Activated T-helper 2 cell treated with anti-CD3 and anti-CD28 coated beads, Interferon-gamma antibody, Interleukin-2, Interleukin-4, amounts not matched to agents 10 μg/mL and 5 μg/mL and 100 μg/mL, durations not matched to agents 14 hours and 24 hours and 36 hours (primary cell): ENCODE data around the gene ZNF273. TPM values are rescaled to one million over a fixed set of nuclear protein-coding genes. Genes with fewer than 3 reads are reported as not detected.
"Not testable (repeated sequence)": the region's sequence is repeated elsewhere in the genome, so short reads cannot be mapped to it uniquely, and the experiment has no call there.

Experiments
- DNase-seq: peaks from one replicate; pipeline ENCODE4 v3.0.0; 2021; ENCODE audit warnings: low spot score
- H3K27ac Mint-ChIP-seq: one replicate; pipeline ENCODE4 v1.8.0; 2021; ENCODE audit warnings: mixed read lengths
- H3K27me3 Mint-ChIP-seq: one replicate; pipeline ENCODE4 v1.8.0; 2021; ENCODE audit warnings: low read depth, mixed read lengths
- H3K36me3 Mint-ChIP-seq: one replicate; pipeline ENCODE4 v1.8.0; 2021; ENCODE audit warnings: low read depth, mixed read lengths
- H3K4me1 Mint-ChIP-seq: one replicate; pipeline ENCODE4 v1.8.0; 2021; ENCODE audit warnings: low read depth, mixed read lengths
- H3K4me3 Mint-ChIP-seq: one replicate; pipeline ENCODE4 v1.8.0; 2021; ENCODE audit warnings: low read depth, mild to moderate bottlenecking, moderate library complexity, mixed read lengths
- H3K9me3 Mint-ChIP-seq: one replicate; pipeline ENCODE4 v1.8.0; 2021; ENCODE audit warnings: mixed read lengths
- intact Hi-C: fragments of 100-400 bp; cut with micrococcal nuclease; formaldehyde crosslinking; loops from one replicate; pipeline ENCODE4 v1.15.1; 2023
- total RNA-seq: library from RNA; stranded (reverse); gene quantifications from 2 replicates; pipeline ENCODE4 v1.2.3, GENCODE V29; 2022

The ZNF273 gene
- total RNA-seq, 1 donor from 2014 or later, result 7.2 TPM

- Mint-ChIP-seq H3K27ac (no peak overlapping the region), H3K4me3 (peak overlapping the region; percentile 75)
- intact Hi-C loops, result no loop called here
These were observed 14.5 kb upstream of the ZNF273 start for GRCh38 chr7:64888561-64888900.

GRCh38 chr7:64888901-64889685, 14.0 kb upstream of the ZNF273 start:
- peaks cover 1% of the 10 kb centered on the region for H3K9me3 Mint-ChIP-seq
- H3K27me3 Mint-ChIP-seq, result peaks cover 36% of the 10 kb centered on the region
- peaks cover 8% of the 10 kb centered on the region for H3K4me1 Mint-ChIP-seq
- intact Hi-C loops, result no loop called here
- H3K36me3 Mint-ChIP-seq, result no peaks in the 10 kb centered on the region
- no peak overlapping the region for H3K27ac Mint-ChIP-seq
- peak overlapping the region; percentile 75 for H3K4me3 Mint-ChIP-seq
- DNase-seq, result no peak

More at GRCh38 chr7:64888561-64888900, 14.5 kb upstream of the ZNF273 start:
- Mint-ChIP-seq H3K27me3 (peaks cover 39% of the 10 kb centered on the region), H3K9me3 (peaks cover 4% of the 10 kb centered on the region), H3K4me1 (peaks cover 8% of the 10 kb centered on the region), H3K36me3 (no peaks in the 10 kb centered on the region)
- DNase-seq, result no peak

DNA sequence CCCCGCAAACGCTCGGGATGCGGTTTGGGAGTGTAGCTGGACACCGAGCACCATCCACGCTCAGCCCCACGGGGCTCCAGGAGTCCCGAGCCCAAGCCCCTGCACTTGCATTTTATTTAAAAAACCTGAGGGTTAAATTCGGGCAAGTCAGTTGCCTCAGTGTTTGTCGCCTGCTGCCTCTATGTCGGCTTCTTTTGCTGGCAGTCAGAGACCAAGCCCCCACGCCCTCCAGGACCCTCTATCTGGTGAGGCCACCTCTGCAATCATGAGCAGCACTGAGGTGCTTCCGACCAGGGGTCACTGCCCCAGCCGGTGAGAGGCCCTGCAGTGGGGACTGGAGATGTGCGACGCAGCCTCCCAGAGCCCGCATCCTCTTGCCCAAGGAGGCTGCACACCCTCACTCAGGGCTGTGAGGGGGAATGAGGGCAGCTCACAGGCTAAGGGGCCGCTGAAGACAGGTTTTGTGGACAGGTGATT, 13.3 kb upstream of the ZNF273 start:
- Mint-ChIP-seq H3K9me3 (no peaks in the 10 kb centered on the region), H3K36me3 (no peaks in the 10 kb centered on the region), H3K27ac (no peak overlapping the region), H3K27me3 (peaks cover 35% of the 10 kb centered on the region), H3K4me1 (peaks cover 8% of the 10 kb centered on the region), H3K4me3 (no peak overlapping the region)
- DNase-seq, result no peak
- intact Hi-C loops, result no loop called here

GRCh38 chr7:64890273-64890672, 12.8 kb upstream of the ZNF273 start:
- intact Hi-C loops, H3K9me3 Mint-ChIP-seq, H3K4me3 Mint-ChIP-seq, H3K27ac Mint-ChIP-seq, H3K36me3 Mint-ChIP-seq, H3K4me1 Mint-ChIP-seq, DNase-seq: not testable (repeated sequence)
- peaks cover 32% of the 10 kb centered on the region for H3K27me3 Mint-ChIP-seq

GRCh38 chr7:64890761-64891362, 12.2 kb upstream of the ZNF273 start:
- intact Hi-C loops, result no loop called here
- no peak for DNase-seq
- Mint-ChIP-seq H3K27ac (no peak overlapping the region), H3K27me3 (peaks cover 32% of the 10 kb centered on the region), H3K4me3 (no peak overlapping the region), H3K36me3 (no peaks in the 10 kb centered on the region), H3K9me3 (no peaks in the 10 kb centered on the region), H3K4me1 (peaks cover 8% of the 10 kb centered on the region)

DNA sequence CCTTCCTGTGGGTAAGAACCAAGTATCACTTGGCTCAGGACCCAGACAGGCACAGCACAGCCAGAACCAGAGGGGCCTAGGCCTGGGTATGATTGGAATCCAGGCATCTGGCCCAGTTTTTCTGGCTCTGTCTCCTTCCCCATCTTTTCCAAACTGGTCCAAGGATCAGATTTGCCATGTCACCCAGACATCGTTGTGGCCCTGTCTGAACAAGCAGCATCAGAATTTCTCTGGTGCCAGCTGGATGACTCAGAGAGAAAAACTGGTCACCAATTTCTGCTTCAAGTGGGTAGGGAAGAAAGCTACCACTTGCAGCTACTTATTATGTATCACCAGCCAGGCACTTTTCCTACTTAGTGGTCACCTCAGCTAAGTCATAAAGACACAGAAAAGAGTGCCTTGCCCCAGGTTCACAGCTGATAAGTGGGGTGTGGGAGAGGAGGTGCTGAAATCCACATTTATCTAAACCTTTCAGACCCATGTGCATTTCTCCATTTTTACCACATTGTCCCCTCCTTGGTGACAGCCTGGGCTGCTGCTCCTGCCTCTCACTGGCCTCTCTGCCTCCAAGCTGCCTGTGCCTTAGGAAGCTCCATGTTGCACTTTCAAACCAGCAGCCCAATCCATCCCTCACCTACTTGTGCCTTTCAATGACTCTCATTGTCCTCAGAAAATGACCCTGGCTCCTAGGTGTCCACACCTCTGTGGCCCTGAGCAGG, 11.6 kb upstream of the ZNF273 start:
- H3K27me3 Mint-ChIP-seq, result peaks cover 30% of the 10 kb centered on the region
- H3K27ac Mint-ChIP-seq, H3K36me3 Mint-ChIP-seq, H3K4me1 Mint-ChIP-seq, H3K4me3 Mint-ChIP-seq, H3K9me3 Mint-ChIP-seq, intact Hi-C loops, DNase-seq: not testable (repeated sequence)

GRCh38 chr7:64892116-64892515, 11.0 kb upstream of the ZNF273 start:
- intact Hi-C loops, result no loop called here
- H3K36me3 Mint-ChIP-seq, result no peaks in the 10 kb centered on the region
- H3K27me3 Mint-ChIP-seq, result peaks cover 30% of the 10 kb centered on the region
- peaks cover 8% of the 10 kb centered on the region for H3K4me1 Mint-ChIP-seq
- no peak overlapping the region for H3K4me3 Mint-ChIP-seq
- DNase-seq, result no peak
- no peak overlapping the region for H3K27ac Mint-ChIP-seq
- no peaks in the 10 kb centered on the region for H3K9me3 Mint-ChIP-seq

GRCh38 chr7:64892666-64893309, 10.3 kb upstream of the ZNF273 start:
- Mint-ChIP-seq H3K27me3 (peaks cover 30% of the 10 kb centered on the region), H3K36me3 (no peaks in the 10 kb centered on the region), H3K4me1 (peaks cover 8% of the 10 kb centered on the region), H3K27ac (no peak overlapping the region), H3K9me3 (no peaks in the 10 kb centered on the region), H3K4me3 (no peak overlapping the region)
- intact Hi-C loops, result no loop called here
- no peak for DNase-seq

DNA sequence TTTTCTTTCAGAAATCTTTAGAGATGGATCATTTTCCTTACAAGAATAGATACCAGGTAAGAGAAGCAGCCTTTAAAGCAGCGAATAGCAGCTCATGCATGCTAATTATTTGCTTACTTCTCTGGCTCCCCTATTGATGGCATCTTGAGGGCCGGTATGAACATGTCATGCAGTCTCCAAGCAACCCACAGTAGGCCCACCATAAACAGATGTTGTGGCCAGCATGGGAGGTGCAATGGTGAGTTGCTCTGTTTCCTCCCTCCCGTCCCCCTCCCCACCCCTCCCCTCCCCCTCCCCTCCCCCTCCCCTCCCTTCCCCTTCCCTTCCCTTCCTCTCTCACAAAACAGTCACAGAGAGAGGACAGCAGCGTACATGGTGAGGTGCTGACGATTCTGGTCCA, 9.7 kb upstream of the ZNF273 start:
- Mint-ChIP-seq H3K4me1 (peaks cover 5% of the 10 kb centered on the region), H3K36me3 (no peaks in the 10 kb centered on the region), H3K4me3 (no peak overlapping the region), H3K27me3 (peaks cover 27% of the 10 kb centered on the region), H3K9me3 (no peaks in the 10 kb centered on the region), H3K27ac (no peak overlapping the region)
- no peak for DNase-seq
- intact Hi-C loops, result no loop called here

DNA sequence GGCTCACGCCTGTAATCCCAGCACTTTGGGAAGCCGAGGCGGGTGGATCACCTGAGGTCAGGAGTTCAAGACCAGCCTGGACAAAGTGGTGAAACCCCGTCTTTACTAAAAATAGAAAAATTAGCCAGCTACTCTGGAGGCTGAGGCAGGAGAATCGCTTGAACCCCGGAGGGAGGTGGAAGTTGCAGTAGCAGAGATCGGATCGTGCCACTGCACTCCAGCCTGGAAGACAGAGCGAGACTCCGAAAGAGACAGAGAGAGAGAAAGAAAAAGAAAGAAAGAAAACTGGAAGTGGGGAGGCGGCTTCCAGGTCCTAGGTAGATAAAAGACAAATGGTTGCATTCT, 640 bp upstream of the ZNF273 start:
- peaks cover 20% of the 10 kb centered on the region for H3K9me3 Mint-ChIP-seq
- peak overlapping the region; percentile 53 for H3K4me3 Mint-ChIP-seq
- DNase-seq, H3K27ac Mint-ChIP-seq, H3K27me3 Mint-ChIP-seq: not testable (repeated sequence)
- H3K4me1 Mint-ChIP-seq, result peaks cover 23% of the 10 kb centered on the region
- intact Hi-C loops, result loop anchor here (2.0 to 10.0 kb wide), 6 partner anchors 108 to 1942 kb away; partner anchors contain the start of genes ZNF107, ZNF138 and ZNF92
- H3K36me3 Mint-ChIP-seq, result peaks cover 32% of the 10 kb centered on the region

DNA sequence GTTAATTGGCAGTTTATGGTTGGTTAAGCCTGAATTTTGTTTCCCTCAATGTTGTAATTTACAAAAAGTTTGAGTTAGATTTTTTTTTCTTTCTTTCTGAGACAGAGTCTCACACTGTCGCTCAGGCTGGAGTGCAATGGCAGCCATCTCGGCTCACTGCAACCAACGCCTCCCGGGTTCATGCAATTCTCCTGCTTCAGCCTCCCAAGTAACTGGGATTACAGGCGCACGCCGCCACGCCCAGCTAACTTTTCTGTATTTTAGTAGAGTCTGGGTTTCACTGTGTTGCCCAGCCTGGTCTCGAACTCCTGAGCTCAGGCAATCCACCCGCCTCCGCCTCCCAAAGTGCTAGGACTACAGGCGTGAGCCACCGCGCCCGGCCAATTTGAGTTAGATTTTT, 935 bp downstream of the ZNF273 start:
- Mint-ChIP-seq H3K36me3 (peaks cover 48% of the 10 kb centered on the region), H3K4me3 (peak overlapping the region; percentile 97), H3K4me1 (peaks cover 26% of the 10 kb centered on the region), H3K9me3 (peaks cover 26% of the 10 kb centered on the region), H3K27me3 (no peaks in the 10 kb centered on the region), H3K27ac (no peak overlapping the region)
- no peak for DNase-seq
- intact Hi-C loops, result loop anchor here (5.0 to 10.0 kb wide), 4 partner anchors 237 to 1941 kb away; partner anchors contain the start of genes ZNF107 and ZNF92

DNA sequence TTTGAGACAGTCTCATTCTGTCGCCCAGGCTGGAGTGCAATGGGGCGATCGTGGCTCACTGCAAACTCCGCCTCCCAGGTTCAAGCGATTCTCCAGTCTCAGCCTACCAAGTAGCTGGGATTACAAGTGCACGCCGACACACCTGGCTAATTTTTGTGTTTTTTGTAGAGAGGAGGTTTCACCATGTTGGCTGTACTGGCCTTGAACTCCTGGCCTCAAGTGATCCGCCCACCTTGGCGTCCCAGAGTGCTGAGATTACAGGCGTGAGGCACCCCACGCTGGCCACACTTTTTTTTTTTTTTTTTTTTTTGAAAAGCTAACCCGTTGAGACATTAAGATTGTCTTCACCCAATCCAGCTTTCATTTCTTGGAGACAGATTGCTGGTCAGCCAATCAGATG, 2.1 kb downstream of the ZNF273 start:
- intact Hi-C loops, result loop anchor here (10.0 kb wide), 3 partner anchors 470 to 1940 kb away; partner anchors contain the start of gene ZNF92
- no peak for DNase-seq
- Mint-ChIP-seq H3K27ac (no peak overlapping the region), H3K4me1 (peaks cover 26% of the 10 kb centered on the region), H3K4me3 (no peak overlapping the region), H3K36me3 (peaks cover 59% of the 10 kb centered on the region), H3K27me3 (no peaks in the 10 kb centered on the region), H3K9me3 (peaks cover 30% of the 10 kb centered on the region)
